Putamen (tissue), 1 donor: Measurements from ENCODE around the gene CACNA1H.
A peak's percentile ranks its signal among the peaks of the same experiment; 100 is the strongest.

Experiments
- DNase-seq: peaks from one replicate; pipeline ENCODE4 v3.0.0-alpha.2; 2016; ENCODE audit warnings: low spot score

Gene CACNA1H

GRCh38 chr16:1123525-1124230 lies 29.2 kb upstream of the CACNA1H start:
- no peak for DNase-seq

GRCh38 chr16:1124291-1124690 lies 28.6 kb upstream of the CACNA1H start:
- DNase-seq, result no peak

GRCh38 chr16:1124795-1125194 lies 28.1 kb upstream of the CACNA1H start:
- DNase-seq, result no peak

GRCh38 chr16:1125471-1125870 lies 27.4 kb upstream of the CACNA1H start:
- peak; percentile 68 for DNase-seq

GRCh38 chr16:1126044-1126443 lies 26.9 kb upstream of the CACNA1H start:
- no peak for DNase-seq

- DNase-seq, result no peak
Observed at GRCh38 chr16:1126586-1126985, 26.3 kb upstream of the CACNA1H start.

GRCh38 chr16:1127101-1127500 lies 25.8 kb upstream of the CACNA1H start:
- no peak for DNase-seq

- no peak for DNase-seq
Observed at GRCh38 chr16:1127971-1128715, 24.8 kb upstream of the CACNA1H start.

GRCh38 chr16:1129106-1129960 lies 23.6 kb upstream of the CACNA1H start:
- no peak for DNase-seq

- no peak for DNase-seq
Observed at GRCh38 chr16:1130382-1130781, 22.5 kb upstream of the CACNA1H start.

GRCh38 chr16:1131378-1131994 lies 21.4 kb upstream of the CACNA1H start:
- no peak for DNase-seq

- DNase-seq, result no peak
Observed at GRCh38 chr16:1132431-1132830, 20.5 kb upstream of the CACNA1H start.

GRCh38 chr16:1133271-1133670 lies 19.6 kb upstream of the CACNA1H start:
- no peak for DNase-seq

- DNase-seq, result no peak
Observed at GRCh38 chr16:1133810-1134520, 18.9 kb upstream of the CACNA1H start.

GRCh38 chr16:1134776-1135458 lies 18.0 kb upstream of the CACNA1H start:
- DNase-seq, result no peak

- no peak for DNase-seq
Observed at GRCh38 chr16:1135459-1135825, 17.5 kb upstream of the CACNA1H start.

- no peak for DNase-seq
Observed at GRCh38 chr16:1137604-1138003, 15.3 kb upstream of the CACNA1H start.

GRCh38 chr16:1140582-1141162 lies 12.2 kb upstream of the CACNA1H start:
- DNase-seq, result no peak

- no peak for DNase-seq
Observed at GRCh38 chr16:1141191-1141590, 11.7 kb upstream of the CACNA1H start.

GRCh38 chr16:1141716-1142115 lies 11.2 kb upstream of the CACNA1H start:
- no peak for DNase-seq

GRCh38 chr16:1142911-1143310 lies 10.0 kb upstream of the CACNA1H start:
- DNase-seq, result no peak
